Psoas muscle (tissue), 8 donors: ENCODE measurements around the gene SEC14L1. TPM values are rescaled to one million over a fixed set of nuclear protein-coding genes. Genes with fewer than 3 reads are reported as not detected.

Source experiments
- ATAC-seq, 4 donors: fragments of 200-7000 bp; cut with Tn5 transposase; one replicate each; pipeline ENCODE4 v1.9.1; 2020; ENCODE audit warnings: moderate library complexity in 3 of 4, mild to moderate bottlenecking in 2 of 4
- DNase-seq, 2 donors: peaks; one replicate each; pipeline ENCODE4 v3.0.0-alpha.2; 2020
- H3K27ac ChIP-seq: fragments of 200-600 bp; one replicate; pipeline ENCODE4 v1.8.0; 2022
- H3K27me3 ChIP-seq, 3 donors: fragments of 200-600 bp in 1 of 3; one replicate each; pipeline versions ENCODE4 v1.6.1 to v1.8.0; 2013 to 2022; ENCODE audit warnings: low read length in 2 of 3, mild to moderate bottlenecking in 2 of 3, moderate library complexity in 1 of 3; ENCODE audit not compliant: insufficient read depth in 3 of 3
- H3K36me3 ChIP-seq, 2 donors: fragments of 200-600 bp in 1 of 2; one replicate each; pipeline versions ENCODE4 v1.6.1 to v1.8.0; 2013 to 2022; ENCODE audit warnings: low read depth in 1 of 2, mild to moderate bottlenecking in 1 of 2, moderate library complexity in 1 of 2; ENCODE audit not compliant: insufficient read depth in 1 of 2
- H3K4me1 ChIP-seq: fragments of 200-600 bp; one replicate; pipeline ENCODE4 v1.8.0; 2022
- H3K4me3 ChIP-seq: fragments of 200-600 bp; one replicate; pipeline ENCODE4 v1.8.0; 2022; ENCODE audit warnings: mild to moderate bottlenecking
- H3K9me3 ChIP-seq: fragments of 200-600 bp; one replicate; pipeline ENCODE4 v1.8.0; 2022
- WGBS, 3 donors: extraction: QIAGEN DNeasy Blood & Tissue Kit; methylation state at CpG; one replicate each; pipeline versions ENCODE4 v1.1.6 to v1.1.7; 2013; 5-methylcytosine and 5-hydroxymethylcytosine counted together
- intact Hi-C, 2 donors: fragments of 100-400 bp; cut with DNase I; formaldehyde crosslinking; loops; one replicate each; pipeline versions ENCODE4 v1.11.0 to v1.14.2; 2022
- polyA plus RNA-seq, 3 donors: library from polyadenylated mRNA; stranded (reverse); fragments of 200-250 nt; gene quantifications; one replicate each; pipeline ENCODE4 v1.2.3, GENCODE V29; 2013
- total RNA-seq, 4 donors: library from RNA; stranded (reverse); fragmentation: NEBNext Ultra II Directional in 2 of 4; extraction: Animal tissue kit (Norgen Biotek cat#: 25700) in 2 of 4; gene quantifications; one replicate each; pipeline versions ENCODE4 v1.2.1 to v1.2.4, GENCODE V29; 2021 to 2023
- TF ChIP-seq, protein P1 (sequence below): fragments of 200-600 bp; IDR thresholded peaks from one replicate; pipeline ENCODE4 v1.8.0; 2022; ENCODE audit warnings: antibody characterized with exemption
- donor health status: healthy with polysubstance abuse.
- donor health status: DM: no; HTN: no; CAD: no; lungs with moderate emphysema.
- donor health status: Bipolar disorder and iron deficiency.
- donor health status: healthy.
- donor health status: DM: yes; HTN: yes; CAD: no.
- donor health status: DM: no; HTN: no; CAD: no.
- donor health status: DM: no; HTN: no; CAD: no.
- donor health status: DM: yes; HTN: yes; CAD: no.

Gene SEC14L1
- total and polyA plus RNA-seq, 7 donors, result 38.6 to 98.9 (median 69.1) TPM

DNA sequence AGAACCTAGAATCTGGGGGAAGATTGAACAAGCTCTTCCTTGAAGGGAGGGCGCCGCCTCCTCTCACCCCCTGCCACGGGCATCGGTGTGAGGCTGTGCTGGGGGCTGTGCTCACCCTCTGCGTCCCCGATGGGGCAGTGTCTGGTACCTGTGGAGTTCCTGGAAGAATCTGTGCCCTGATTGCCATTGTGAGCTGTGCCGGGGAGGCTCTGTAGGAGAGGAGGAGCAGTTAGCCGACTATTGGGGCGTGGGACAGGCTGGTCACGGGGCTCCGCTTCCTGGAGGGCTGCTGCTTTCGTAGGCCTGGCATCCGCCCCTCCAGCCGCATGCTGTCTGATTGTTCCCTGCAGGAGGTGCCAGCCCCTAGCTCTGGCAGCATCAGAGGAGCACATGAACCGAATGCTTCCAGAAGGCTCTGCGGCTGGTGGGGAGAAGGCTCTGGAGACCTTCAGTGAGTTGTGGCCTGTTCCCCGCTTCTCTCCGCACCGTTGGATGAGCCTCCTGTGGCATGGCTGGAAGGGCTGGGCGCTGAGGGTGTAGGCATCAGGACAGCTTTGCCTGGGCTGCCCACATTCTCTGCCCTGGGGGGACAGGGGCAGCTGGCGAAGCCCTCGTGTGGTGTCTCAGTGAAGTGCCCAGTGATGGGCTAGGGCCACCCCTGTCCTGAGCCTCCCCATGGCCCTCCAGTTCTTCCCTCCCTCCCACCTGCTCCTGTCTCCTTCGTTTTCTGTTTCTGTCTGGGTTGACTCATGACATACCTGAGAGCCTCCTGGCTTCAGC is 86.9 kb downstream of the SEC14L1 start:
- Histone ChIP-seq H3K27me3 (no peaks in the 10 kb centered on the region), H3K36me3 (no peaks in the 10 kb centered on the region), H3K4me3 (no peak overlapping the region), H3K27ac (no peak overlapping the region), H3K4me1 (no peaks in the 10 kb centered on the region), H3K9me3 (no peaks in the 10 kb centered on the region)
- 63 to 75% (median 73%) methylated on average over 20 to 23 of the region's 23 CpGs for WGBS, 3 donors
- no peak for DNase-seq
- TF ChIP-seq, protein P1, sequence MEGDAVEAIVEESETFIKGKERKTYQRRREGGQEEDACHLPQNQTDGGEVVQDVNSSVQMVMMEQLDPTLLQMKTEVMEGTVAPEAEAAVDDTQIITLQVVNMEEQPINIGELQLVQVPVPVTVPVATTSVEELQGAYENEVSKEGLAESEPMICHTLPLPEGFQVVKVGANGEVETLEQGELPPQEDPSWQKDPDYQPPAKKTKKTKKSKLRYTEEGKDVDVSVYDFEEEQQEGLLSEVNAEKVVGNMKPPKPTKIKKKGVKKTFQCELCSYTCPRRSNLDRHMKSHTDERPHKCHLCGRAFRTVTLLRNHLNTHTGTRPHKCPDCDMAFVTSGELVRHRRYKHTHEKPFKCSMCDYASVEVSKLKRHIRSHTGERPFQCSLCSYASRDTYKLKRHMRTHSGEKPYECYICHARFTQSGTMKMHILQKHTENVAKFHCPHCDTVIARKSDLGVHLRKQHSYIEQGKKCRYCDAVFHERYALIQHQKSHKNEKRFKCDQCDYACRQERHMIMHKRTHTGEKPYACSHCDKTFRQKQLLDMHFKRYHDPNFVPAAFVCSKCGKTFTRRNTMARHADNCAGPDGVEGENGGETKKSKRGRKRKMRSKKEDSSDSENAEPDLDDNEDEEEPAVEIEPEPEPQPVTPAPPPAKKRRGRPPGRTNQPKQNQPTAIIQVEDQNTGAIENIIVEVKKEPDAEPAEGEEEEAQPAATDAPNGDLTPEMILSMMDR, result no peak
- intact Hi-C loops, result no loop called here
- peak in 1 of 4 donors; percentile 9 for ATAC-seq

DNA sequence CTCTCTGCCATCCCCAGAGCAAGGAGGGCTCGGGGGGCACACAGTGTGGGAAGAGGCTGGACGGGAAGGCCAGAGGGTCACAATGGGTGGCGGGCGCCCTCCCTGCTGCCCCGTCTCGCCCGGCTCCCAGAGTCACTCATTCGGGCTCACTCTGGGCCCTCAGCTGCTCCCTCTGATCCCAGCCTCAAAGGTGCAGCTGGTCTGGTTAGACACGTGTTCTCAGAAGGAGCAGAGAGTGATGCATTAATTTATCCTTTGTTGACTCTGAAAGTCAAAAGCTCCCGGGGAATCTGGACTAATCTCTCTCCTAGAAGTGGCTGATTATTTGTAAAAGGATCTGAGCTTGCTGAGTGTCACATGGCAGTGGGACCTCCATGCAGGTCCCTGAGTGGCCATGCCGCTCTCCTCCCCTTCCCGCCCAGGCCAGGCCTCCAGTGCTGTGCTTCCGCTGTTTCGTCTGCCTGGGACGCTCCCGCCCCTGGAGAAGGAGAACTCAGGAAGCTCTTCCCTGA is 87.5 kb downstream of the SEC14L1 start:
- Histone ChIP-seq H3K36me3 (no peaks in the 10 kb centered on the region), H3K9me3 (no peaks in the 10 kb centered on the region), H3K27ac (no peak overlapping the region), H3K4me1 (no peaks in the 10 kb centered on the region), H3K27me3 (no peaks in the 10 kb centered on the region), H3K4me3 (no peak overlapping the region)
- no peak for ATAC-seq
- intact Hi-C loops, result no loop called here
- WGBS, 3 donors, result 72 to 79% (median 79%) methylated on average over 16 of the region's 16 CpGs
- no peak for DNase-seq
- TF ChIP-seq, protein P1, result no peak

DNA sequence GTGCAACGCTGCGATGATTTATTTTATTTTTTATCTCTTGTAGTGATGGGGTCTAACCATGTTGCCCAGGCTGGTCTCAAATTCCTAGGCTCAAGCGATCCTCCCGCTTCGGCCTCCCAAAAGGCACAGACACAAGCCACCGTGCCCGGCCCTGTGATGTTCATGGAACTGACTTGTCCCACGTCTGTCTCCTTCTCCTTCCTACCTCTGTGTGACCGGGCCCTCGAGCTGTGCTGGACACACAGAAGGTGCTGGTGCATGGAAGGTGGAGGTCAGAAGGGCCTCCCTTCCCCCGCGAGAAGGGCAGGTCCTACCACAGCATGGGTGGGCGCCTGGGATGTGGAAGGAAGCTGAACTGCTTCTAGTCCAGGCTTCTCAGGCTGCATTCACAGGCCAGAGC is 88.0 kb downstream of the SEC14L1 start:
- TF ChIP-seq, protein P1, result no peak
- ATAC-seq (no peak), DNase-seq (no peak)
- intact Hi-C loops, result no loop called here
- 84 to 88% (median 88%) methylated on average over 13 of the region's 13 CpGs for WGBS, 3 donors
- H3K27ac ChIP-seq, result no peak overlapping the region
- H3K36me3 ChIP-seq, result no peaks in the 10 kb centered on the region
- no peak overlapping the region for H3K4me3 ChIP-seq
- H3K27me3 ChIP-seq, result no peaks in the 10 kb centered on the region
- no peaks in the 10 kb centered on the region for H3K9me3 ChIP-seq
- no peaks in the 10 kb centered on the region for H3K4me1 ChIP-seq

DNA sequence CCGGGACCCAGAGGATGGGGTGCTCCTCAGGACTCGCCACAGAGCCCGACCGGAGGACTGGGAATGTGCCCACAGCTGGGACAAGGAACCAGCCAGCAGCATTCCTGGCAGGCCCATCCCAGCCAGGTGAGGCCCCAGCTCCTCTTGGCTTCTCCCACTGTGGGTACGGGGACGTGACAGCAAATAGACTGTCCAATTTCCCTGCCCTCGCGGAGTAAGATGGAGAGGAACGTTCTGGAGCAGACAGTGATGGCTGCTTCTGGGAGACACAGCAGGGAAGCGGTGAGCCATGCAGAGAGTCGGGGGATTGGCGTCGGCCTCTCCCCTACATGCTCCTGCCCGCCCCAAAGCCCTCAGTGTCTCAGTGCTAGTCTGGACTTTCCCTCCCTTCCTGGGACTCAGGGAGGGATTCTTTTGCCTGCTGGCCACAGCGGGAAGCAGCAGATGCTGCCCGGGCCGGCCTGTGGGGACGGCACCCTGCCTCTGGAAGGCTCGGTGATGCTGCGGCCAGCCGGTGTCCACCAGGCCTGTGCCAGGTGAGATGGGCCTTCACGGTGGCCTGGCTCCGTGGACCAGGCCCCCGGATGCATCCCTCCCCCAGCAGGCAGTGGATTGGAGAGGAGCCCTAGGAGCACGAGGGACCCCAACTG is 89.1 kb downstream of the SEC14L1 start:
- Histone ChIP-seq H3K4me3 (no peak overlapping the region), H3K9me3 (no peaks in the 10 kb centered on the region), H3K4me1 (no peaks in the 10 kb centered on the region), H3K36me3 (no peaks in the 10 kb centered on the region), H3K27me3 (no peaks in the 10 kb centered on the region), H3K27ac (no peak overlapping the region)
- no peak for DNase-seq
- intact Hi-C loops, result no loop called here
- WGBS, 3 donors, result 87 to 94% (median 90%) methylated on average over 25 of the region's 25 CpGs
- ATAC-seq, result no peak
- TF ChIP-seq, protein P1, result no peak
